ENCODE measurements around the gene NKIRAS2. TPM values are rescaled to one million over a fixed set of nuclear protein-coding genes. Genes with fewer than 3 reads are reported as not detected.
"Not testable (repeated sequence)": the region's sequence is repeated elsewhere in the genome, so short reads cannot be mapped to it uniquely, and the experiment has no call there.

The NKIRAS2 gene
- total RNA-seq, 4 donors from 2014 or later: 34.0 to 48.6 (median 35.7) TPM

DNA sequence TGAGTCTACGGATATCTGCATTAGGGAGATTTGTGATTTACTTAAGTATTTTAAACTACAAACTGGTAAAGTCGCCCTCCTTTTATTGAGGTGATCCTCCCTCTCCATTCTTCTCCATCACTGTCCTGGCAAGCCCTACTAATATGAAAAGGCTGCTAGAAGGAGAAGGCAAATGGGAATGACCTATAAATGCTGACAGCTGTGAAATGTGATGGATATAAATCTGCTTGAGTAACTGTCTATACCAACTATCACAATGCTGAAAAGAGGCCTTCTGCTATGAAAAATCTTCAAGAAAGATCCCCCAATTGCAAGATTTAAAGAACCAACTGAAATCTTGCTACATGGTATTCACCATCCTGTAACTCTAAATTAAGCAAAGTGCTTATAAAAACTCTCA lies 18.2 kb upstream of the NKIRAS2 start:
- H3K4me1 ChIP-seq: peaks cover 0 to 52% (median 23%) of the 10 kb centered on the region in 3 donors
- H3K4me3 ChIP-seq: no peak overlapping the region
- 79 to 93% methylated on average over 2 of the region's 2 CpGs for WGBS, 2 donors
- no peaks in the 10 kb centered on the region for H3K9me3 ChIP-seq
- no peak overlapping the region for H3K27ac ChIP-seq
- H3K36me3 ChIP-seq: peaks cover 2 to 67% (median 18%) of the 10 kb centered on the region in 3 donors
- no peaks in the 10 kb centered on the region for H3K27me3 ChIP-seq
- intact Hi-C loops (cut with DNase I): no loop called here
- no peak for DNase-seq
- TF ChIP-seq CTCF (IDR thresholded peaks at IDR 0.05): no peak

DNA sequence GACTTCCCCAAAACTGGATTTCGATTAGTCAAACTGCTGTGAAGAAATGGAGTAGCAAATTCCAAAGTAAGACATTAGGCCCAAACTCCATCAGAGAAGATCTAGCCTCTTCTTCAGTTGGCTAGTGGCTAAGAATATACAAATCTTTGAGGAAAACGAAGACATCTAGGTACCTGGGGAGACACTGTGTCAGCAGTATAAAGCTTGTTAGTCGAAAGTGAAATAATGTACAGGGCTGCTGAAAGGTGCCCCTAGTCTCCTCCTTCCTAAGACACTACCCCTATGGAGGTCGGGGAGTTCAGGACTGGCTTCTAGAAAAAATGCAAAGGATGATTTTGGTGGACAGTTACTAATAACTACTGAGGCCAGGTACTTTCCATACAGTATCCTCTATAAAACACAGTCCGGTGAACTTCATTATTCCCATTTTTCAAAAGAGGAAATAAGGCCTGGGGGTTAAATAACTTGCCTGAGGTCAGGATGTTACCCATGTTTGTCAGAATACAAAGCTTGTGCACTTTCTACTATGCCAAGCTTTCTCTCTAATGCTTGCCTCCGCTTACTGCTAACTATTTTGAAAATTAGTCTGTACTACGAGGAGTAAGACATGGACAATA lies 17.6 kb upstream of the NKIRAS2 start:
- DNase-seq: no peak
- no peak overlapping the region for H3K27ac ChIP-seq

GRCh38 chr17:42002792-42003301 lies 17.0 kb upstream of the NKIRAS2 start:
- WGBS, 2 donors: 55 to 58% methylated on average over 3 of the region's 3 CpGs
- no peak overlapping the region for H3K27ac ChIP-seq
- H3K9me3 ChIP-seq: no peaks in the 10 kb centered on the region
- no peak overlapping the region for H3K4me3 ChIP-seq
- H3K4me1 ChIP-seq: peaks cover 0 to 58% (median 23%) of the 10 kb centered on the region in 3 donors
- TF ChIP-seq CTCF (IDR thresholded peaks at IDR 0.05) (no peak), POLR2A (IDR thresholded peaks at IDR 0.05) (no peak)
- no peak for DNase-seq
- intact Hi-C loops (cut with DNase I): no loop called here
- H3K36me3 ChIP-seq: peaks cover 0 to 56% (median 13%) of the 10 kb centered on the region in 3 donors
- no peaks in the 10 kb centered on the region for H3K27me3 ChIP-seq

More for the DNA sequence above, 17.6 kb upstream of the NKIRAS2 start:
- intact Hi-C loops (cut with DNase I): no loop called here
- TF ChIP-seq CTCF (IDR thresholded peaks at IDR 0.05) (no peak), POLR2A (IDR thresholded peaks at IDR 0.05) (no peak)
- Histone ChIP-seq H3K36me3 (peaks cover 0 to 62% (median 17%) of the 10 kb centered on the region in 3 donors), H3K4me3 (no peak overlapping the region), H3K9me3 (no peaks in the 10 kb centered on the region), H3K4me1 (peaks cover 0 to 54% (median 23%) of the 10 kb centered on the region in 3 donors), H3K27me3 (no peaks in the 10 kb centered on the region)
- 75 to 82% methylated on average over 7 of the region's 7 CpGs for WGBS, 2 donors

GRCh38 chr17:42005166-42005565 lies 14.7 kb upstream of the NKIRAS2 start:
- H3K4me1 ChIP-seq: peaks cover 6 to 72% (median 31%) of the 10 kb centered on the region in 3 donors
- intact Hi-C loops (cut with DNase I): no loop called here
- no peaks in the 10 kb centered on the region for H3K27me3 ChIP-seq
- WGBS, 2 donors: 70 to 75% methylated on average over 1 of the region's 1 CpG
- no peak for DNase-seq
- H3K27ac ChIP-seq: no peak overlapping the region
- no peaks in the 10 kb centered on the region for H3K9me3 ChIP-seq
- no peak for TF ChIP-seq POLR2A (IDR thresholded peaks at IDR 0.05)
- peaks cover 0 to 48% (median 4%) of the 10 kb centered on the region in 3 donors for H3K36me3 ChIP-seq
- H3K4me3 ChIP-seq: no peak overlapping the region

DNA sequence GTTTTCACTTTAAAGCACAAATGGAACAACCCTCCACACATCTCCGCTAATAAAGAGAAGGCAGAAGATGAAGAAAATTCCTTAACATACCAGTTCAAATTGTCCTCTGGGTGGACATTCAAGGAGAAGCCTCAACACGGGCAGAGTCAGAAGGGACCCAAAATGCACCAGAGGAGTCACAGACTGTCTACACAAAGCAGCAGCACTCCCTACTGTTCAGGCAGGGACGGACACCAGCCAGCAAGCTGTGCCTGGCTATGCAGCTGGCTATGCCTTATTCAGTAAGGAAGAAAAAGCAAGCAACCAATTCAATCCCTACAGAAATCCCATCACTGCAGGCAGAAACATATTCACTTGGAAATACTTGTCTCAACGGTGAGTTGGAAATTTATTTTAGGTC lies 10.7 kb upstream of the NKIRAS2 start:
- no peaks in the 10 kb centered on the region for H3K9me3 ChIP-seq
- H3K27me3 ChIP-seq: no peaks in the 10 kb centered on the region
- intact Hi-C loops (cut with DNase I): no loop called here
- peaks cover 0 to 15% (median 0%) of the 10 kb centered on the region in 3 donors for H3K36me3 ChIP-seq
- H3K4me3 ChIP-seq: no peak overlapping the region
- DNase-seq: no peak
- 67 to 74% methylated on average over 4 of the region's 4 CpGs for WGBS, 2 donors
- peak overlapping the region in 3 of 4 donors; percentile 38 to 77 (median 64) for H3K27ac ChIP-seq
- H3K4me1 ChIP-seq: peaks cover 20 to 86% (median 34%) of the 10 kb centered on the region in 3 donors
- TF ChIP-seq POLR2A (IDR thresholded peaks at IDR 0.05) (no peak), CTCF (IDR thresholded peaks at IDR 0.05) (peak in 2 of 6 experiments; percentile 17 to 49)

DNA sequence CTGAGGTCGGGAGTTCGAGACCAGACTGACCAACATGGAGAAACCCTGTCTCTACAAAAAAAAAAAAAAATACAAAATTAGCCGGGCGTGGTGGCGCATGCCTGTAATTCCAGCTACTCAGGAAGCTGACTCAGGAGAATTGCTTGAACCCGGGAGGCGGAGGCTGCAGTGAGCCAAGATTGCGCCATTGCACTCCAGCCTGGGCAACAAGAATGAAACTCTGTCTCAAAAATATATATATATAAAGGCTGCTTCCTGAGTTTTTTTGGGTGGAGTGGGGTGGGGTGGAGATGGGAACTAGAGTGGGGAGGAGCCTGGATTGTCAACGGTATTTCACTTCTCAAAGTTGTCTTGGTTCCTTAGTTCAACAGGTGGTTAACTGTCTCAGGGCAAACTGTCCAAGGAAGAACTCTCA lies 9.6 kb upstream of the NKIRAS2 start:
- Histone ChIP-seq H3K27ac (peak overlapping the region; percentile 44 to 77 (median 56)), H3K36me3 (peaks cover 0 to 15% (median 0%) of the 10 kb centered on the region in 3 donors), H3K4me1 (peaks cover 27 to 86% (median 33%) of the 10 kb centered on the region in 3 donors)
- WGBS, 2 donors: 28 to 42% methylated on average over 7 to 9 of the region's 9 CpGs
- intact Hi-C loops (cut with DNase I): loop anchor here (5.0 kb wide), 1 partner anchor 43 kb away; the partner anchor contains the start of gene CNP
- DNase-seq, H3K4me3 ChIP-seq, H3K9me3 ChIP-seq, H3K27me3 ChIP-seq: not testable (repeated sequence)

Measured in esophagus squamous epithelium (tissue), 5 donors.